ENCODE results near the gene C5orf63. TPM values are rescaled to one million over a fixed set of nuclear protein-coding genes. Genes with fewer than 3 reads are reported as not detected.

Gene C5orf63
- 1.6 and 2.4 TPM in 2 replicates for total RNA-seq

DNA sequence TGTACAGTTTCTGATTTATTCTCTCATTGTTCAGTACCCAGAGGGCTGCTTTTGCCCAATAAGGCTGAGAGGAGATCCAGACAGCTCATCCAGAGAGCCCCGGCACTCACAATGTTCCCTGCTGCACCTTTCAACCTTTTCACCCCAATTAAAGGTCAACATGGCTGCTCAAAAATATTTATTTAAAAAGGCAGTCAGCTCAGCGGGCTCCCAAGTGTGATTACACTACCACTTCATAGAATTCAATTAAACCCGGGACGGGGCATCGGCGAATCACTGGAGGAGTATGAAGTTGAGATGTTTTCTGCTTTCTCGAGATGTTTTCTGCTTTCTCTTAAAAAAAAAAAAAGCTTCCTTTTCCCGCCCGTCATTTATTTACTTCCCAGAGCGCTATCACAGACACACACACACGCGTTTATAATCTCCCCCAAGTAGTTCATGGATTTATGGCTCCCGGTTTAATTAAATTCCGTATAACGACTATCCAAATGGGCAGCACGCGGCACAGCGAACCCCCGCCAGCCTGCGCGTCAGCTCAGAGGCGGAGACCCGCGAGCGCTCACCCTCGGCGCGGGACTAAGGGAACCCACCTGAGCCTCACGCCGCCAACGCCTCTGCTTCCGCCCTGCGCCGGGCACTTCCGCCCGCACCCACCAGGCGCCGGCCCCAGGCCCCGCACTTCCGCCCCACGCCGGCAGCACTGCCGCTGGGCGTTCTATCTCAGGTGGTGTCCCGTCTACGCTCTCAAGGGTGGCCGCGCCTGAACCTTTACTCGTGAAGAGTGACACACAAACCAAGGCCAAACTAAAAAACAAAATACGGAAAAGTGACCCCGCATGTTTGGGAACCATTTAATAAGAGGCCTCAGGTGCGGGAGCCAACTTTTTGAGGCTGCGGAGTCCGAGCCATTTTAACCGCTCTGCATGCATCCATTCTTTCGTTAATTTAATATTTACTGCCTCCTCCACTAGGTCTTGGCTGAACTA is at the start of gene C5orf63:
C5orf63 (minus strand) TSS at position 642 of the 986 bp plus-strand sequence. CDS start 14,507 bp downstream, outside the sequence.

DNA sequence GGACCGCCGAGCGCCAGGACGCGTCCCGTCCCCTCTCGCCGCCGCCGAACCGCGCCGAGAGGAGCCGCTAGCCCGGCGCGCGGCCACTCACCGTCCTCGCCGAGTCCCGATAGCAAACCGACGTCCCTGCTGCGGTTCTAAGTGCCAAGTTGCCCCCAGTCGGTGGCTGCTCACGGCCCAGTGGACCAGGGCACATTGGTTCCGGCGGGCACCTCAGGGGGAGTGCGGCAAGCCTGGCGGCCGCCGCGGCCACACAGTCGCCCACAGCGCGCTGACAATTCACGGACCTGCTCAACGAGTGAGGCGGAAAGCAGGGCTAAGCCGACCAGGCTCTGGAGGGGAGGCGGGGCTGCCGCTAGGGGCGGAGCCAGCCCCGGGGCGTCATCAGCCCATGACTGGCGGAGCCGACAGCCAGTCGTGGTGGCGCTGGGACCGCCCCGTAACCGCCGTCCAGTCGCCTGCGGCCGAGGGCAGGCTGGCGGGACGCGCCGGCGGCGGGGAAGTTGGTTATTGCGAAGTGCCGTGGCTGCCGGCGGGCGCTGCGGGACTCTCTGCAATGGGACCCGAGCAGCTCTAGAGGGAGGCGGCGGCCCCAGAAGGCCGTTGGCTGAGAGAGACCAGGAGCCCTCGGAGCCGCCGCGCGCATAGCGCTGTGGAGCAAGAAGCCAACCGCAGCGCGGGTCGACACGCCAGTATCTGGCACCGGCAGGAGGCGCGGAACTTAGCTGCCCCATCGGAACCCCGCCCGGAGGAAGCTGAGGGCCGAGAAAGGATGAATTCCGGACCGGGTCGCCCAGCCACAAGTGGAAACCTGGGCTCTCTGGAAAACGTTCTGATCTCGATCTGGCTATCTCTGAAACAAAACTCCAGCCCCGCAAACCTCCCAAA is 42.8 kb downstream of the C5orf63 start, which contains the start of gene MARCHF3:
MARCHF3 (minus strand) TSS at position 300 of the 888 bp plus-strand sequence. CDS start 112,387 bp downstream, outside the sequence.

Other genes starting within 250 kb of the C5orf63 start
- 19.9 and 20.7 TPM in 2 replicates for gene MARCHF3, start 42.9 kb downstream of the C5orf63 start, total RNA-seq
- gene MEGF10, start 217.3 kb upstream of the C5orf63 start, total RNA-seq, result under 0.01 and 3.0 TPM in 2 replicates